Measurements from ENCODE around the gene SULT2B1. TPM values are rescaled to one million over a fixed set of nuclear protein-coding genes. Genes with fewer than 3 reads are reported as not detected.

The SULT2B1 gene
- total RNA-seq, 4 donors from 2014 or later = 0.32 to 0.41 TPM; not detected in 2

DNA sequence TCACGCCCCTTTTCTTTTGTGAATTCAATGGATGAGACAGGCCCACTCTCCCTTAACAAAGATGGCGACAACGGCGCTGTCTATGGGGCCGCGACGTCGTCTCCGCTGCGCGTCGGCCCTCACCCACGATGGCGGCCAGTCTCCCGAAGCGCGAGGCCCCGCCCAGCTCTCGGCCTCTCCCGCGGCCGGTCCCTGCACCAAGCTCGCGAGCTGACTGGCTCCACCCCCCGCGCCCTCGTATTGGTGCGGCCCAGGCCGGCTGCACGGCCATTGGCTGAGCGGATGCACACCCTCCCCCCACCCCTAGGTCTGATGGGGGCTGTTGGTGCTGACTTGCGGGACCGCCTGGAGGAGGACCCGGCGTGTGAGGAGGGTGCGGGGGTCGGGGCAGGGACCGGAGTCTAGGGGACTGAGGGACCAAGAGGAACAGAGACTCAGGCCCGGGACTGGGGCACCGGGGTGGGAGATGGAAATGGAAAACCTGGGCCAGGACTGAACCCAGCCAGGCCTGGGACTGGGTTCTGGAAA lies 72.2 kb downstream of the SULT2B1 start:
- Histone ChIP-seq H3K27me3 (no peaks in the 10 kb centered on the region), H3K27ac (peak overlapping the region; percentile 83 to 94 (median 92)), H3K36me3 (no peaks in the 10 kb centered on the region), H3K9me3 (no peaks in the 10 kb centered on the region), H3K4me3 (peak overlapping the region; percentile 10 to 67 (median 41)), H3K4me1 (peaks cover 12 to 64% (median 52%) of the 10 kb centered on the region in 4 donors)
- peak; percentile 99 for DNase-seq
- intact Hi-C loops (cut with DNase I; ENCODE audit: low total_unique reads) (no loop called here), in situ Hi-C loops (cut with MboI; ENCODE audit: low pct_ligation_motif_present in 1 of 4, low pct_unique_long_range_greater_than_20kb in 1 of 4, low sequenced_read_pairs in 3 of 4) (no loop called here)
- 0 to 3% methylated on average over 9 to 31 of the region's 40 CpGs for WGBS, 2 donors (ENCODE audit: low coverage in 1 of 2)
- TF ChIP-seq POLR2A (IDR thresholded peaks at IDR 0.05) (peak; percentile 7), POLR2AphosphoS5 (IDR thresholded peaks at IDR 0.05) (peak in 2 of 3 donors; percentile 28 to 50), EP300 (IDR thresholded peaks at IDR 0.05; ENCODE audit: low read depth) (no peak)

DNA sequence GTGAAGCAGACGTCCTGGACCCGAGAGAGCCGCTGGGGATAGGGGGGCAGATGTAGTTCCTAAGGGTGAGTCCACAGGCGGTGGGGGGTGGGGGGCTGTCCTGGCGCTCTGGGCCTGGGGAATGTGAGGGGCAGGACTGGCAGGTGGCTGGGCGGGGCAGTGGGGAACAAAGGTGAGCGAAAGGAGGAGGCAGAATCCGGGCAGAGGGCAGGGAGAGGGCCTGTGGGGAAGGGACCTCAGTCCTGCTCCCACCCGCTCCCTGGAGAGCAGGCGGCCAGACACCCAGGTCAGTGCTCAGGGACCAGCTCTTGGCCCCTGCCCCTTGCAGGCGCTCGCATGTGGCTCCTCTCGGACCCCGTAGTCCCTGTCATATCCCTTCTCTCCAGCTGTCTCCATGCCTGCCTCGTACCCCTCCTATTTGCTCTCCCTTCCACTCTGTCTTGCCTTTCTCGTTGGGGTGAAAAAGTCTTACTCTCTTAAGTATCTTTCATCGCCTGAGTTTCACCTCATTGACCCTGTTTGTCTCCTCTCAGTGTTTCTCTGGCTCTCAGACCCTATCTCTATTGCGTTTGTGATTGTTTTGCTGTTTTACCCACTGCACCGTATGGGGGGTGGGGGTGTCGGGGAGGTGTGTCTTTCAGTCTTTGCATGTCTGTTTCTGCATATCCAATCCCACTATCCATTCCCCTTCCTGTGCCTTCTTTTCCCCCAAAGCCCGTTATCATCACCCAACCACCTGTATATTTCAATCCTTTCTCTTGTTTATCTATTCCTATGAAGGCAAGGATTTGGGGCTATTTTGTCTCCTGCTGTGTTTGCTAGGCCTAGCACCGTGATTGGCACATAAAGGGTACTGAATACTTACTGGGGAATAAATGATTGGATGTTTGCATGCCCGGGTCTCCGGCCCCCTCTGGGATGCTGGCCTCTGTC lies 73.1 kb downstream of the SULT2B1 start:
- Histone ChIP-seq H3K4me1 (peaks cover 16 to 63% (median 51%) of the 10 kb centered on the region in 4 donors), H3K27ac (peak overlapping the region; percentile 83 to 94 (median 92)), H3K36me3 (no peaks in the 10 kb centered on the region), H3K27me3 (no peaks in the 10 kb centered on the region), H3K4me3 (peak overlapping the region; percentile 10 to 67 (median 41)), H3K9me3 (no peaks in the 10 kb centered on the region)
- TF ChIP-seq, protein P1, sequence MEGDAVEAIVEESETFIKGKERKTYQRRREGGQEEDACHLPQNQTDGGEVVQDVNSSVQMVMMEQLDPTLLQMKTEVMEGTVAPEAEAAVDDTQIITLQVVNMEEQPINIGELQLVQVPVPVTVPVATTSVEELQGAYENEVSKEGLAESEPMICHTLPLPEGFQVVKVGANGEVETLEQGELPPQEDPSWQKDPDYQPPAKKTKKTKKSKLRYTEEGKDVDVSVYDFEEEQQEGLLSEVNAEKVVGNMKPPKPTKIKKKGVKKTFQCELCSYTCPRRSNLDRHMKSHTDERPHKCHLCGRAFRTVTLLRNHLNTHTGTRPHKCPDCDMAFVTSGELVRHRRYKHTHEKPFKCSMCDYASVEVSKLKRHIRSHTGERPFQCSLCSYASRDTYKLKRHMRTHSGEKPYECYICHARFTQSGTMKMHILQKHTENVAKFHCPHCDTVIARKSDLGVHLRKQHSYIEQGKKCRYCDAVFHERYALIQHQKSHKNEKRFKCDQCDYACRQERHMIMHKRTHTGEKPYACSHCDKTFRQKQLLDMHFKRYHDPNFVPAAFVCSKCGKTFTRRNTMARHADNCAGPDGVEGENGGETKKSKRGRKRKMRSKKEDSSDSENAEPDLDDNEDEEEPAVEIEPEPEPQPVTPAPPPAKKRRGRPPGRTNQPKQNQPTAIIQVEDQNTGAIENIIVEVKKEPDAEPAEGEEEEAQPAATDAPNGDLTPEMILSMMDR (IDR thresholded peaks at IDR 0.05) = no peak
- peak; percentile 79 for TF ChIP-seq POLR2A (IDR thresholded peaks at IDR 0.05)
- peak; percentile 38 to 77 (median 74) for TF ChIP-seq POLR2AphosphoS5 (IDR thresholded peaks at IDR 0.05)
- intact Hi-C loops (cut with DNase I; ENCODE audit: low total_unique reads) (no loop called here), in situ Hi-C loops (cut with MboI; ENCODE audit: low pct_ligation_motif_present in 1 of 4, low pct_unique_long_range_greater_than_20kb in 1 of 4, low sequenced_read_pairs in 3 of 4) (no loop called here)
- peak; percentile 79 for DNase-seq
- WGBS, 2 donors (ENCODE audit: low coverage in 1 of 2) = 32 to 39% methylated on average over 11 to 23 of the region's 24 CpGs

DNA sequence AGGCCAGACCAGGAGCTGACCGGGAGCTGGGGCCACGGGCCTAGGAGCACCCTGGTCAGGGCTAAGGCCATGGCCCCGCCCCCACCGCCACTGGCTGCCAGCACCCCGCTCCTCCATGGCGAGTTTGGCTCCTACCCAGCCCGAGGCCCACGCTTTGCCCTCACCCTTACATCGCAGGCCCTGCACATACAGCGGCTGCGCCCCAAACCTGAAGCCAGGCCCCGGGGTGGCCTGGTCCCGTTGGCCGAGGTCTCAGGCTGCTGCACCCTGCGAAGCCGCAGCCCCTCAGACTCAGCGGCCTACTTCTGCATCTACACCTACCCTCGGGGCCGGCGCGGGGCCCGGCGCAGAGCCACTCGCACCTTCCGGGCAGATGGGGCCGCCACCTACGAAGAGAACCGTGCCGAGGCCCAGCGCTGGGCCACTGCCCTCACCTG lies 73.9 kb downstream of the SULT2B1 start:
- Histone ChIP-seq H3K27me3 (no peaks in the 10 kb centered on the region), H3K4me3 (peak overlapping the region in 2 of 4 donors; percentile 45 to 67), H3K36me3 (no peaks in the 10 kb centered on the region), H3K9me3 (no peaks in the 10 kb centered on the region), H3K4me1 (peaks cover 24 to 69% (median 57%) of the 10 kb centered on the region in 4 donors), H3K27ac (peak overlapping the region; percentile 76 to 94 (median 92))
- intact Hi-C loops (cut with DNase I; ENCODE audit: low total_unique reads) = no loop called here
- in situ Hi-C loops (cut with MboI; ENCODE audit: low pct_ligation_motif_present in 1 of 4, low pct_unique_long_range_greater_than_20kb in 1 of 4, low sequenced_read_pairs in 3 of 4) = no loop called here
- TF ChIP-seq, protein P1 (IDR thresholded peaks at IDR 0.05) = no peak
- TF ChIP-seq EP300 (IDR thresholded peaks at IDR 0.05; ENCODE audit: low read depth) (no peak), POLR2A (IDR thresholded peaks at IDR 0.05) (no peak), POLR2AphosphoS5 (IDR thresholded peaks at IDR 0.05) (no peak)
- DNase-seq = peak; percentile 36
- 83% methylated on average over 24 of the region's 30 CpGs; no CpG with 5 or more reads in 1 of the 2 donors for WGBS, 2 donors (ENCODE audit: low coverage in 1 of 2)

DNA sequence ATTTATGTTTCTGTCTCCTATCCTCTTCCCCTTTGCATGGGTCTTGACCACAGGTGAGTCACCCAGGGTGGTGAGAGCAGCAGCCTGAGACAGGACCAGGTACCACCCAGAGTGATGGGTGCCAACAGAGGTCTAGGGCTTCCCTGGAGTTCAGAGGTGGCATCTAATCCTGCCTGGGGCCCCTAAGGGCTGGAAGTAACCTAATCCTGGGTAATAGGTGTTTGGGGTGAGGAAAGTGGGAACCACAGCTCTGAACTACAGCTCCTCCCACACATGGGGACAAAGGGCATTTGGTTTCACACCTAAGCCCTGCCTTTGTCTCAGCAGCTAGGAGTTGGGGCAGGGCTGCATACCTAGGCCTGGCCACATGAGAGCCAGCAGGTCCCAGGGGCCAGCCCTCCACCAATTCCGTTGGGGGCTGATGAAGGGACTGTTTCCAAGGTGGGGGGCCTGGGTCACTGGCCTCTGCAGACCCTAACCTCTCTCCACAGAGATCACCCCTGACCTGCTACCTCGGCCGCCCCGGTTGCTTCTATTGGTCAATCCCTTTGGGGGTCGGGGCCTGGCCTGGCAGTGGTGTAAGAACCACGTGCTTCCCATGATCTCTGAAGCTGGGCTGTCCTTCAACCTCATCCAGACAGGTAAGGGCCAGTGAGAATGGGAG lies 75.4 kb downstream of the SULT2B1 start:
- peaks cover 26 to 82% (median 64%) of the 10 kb centered on the region in 4 donors for H3K4me1 ChIP-seq
- intact Hi-C loops (cut with DNase I; ENCODE audit: low total_unique reads) (no loop called here), in situ Hi-C loops (cut with MboI; ENCODE audit: low pct_ligation_motif_present in 1 of 4, low pct_unique_long_range_greater_than_20kb in 1 of 4, low sequenced_read_pairs in 3 of 4) (no loop called here)

More for the DNA sequence above, 75.4 kb downstream of the SULT2B1 start:
- no peaks in the 10 kb centered on the region for H3K9me3 ChIP-seq
- WGBS, 2 donors (ENCODE audit: low coverage in 1 of 2) = 62% methylated on average over 6 of the region's 6 CpGs; no CpG with 5 or more reads in 1 of the 2 donors
- peak overlapping the region; percentile 76 to 94 (median 92) for H3K27ac ChIP-seq
- no peak for TF ChIP-seq EP300 (IDR thresholded peaks at IDR 0.05; ENCODE audit: low read depth)
- peak; percentile 53 for TF ChIP-seq POLR2A (IDR thresholded peaks at IDR 0.05)
- TF ChIP-seq, protein P1 (IDR thresholded peaks at IDR 0.05) = peak in 1 of 5 experiments; percentile 21
- peak in 2 of 3 donors; percentile 73 to 74 for TF ChIP-seq POLR2AphosphoS5 (IDR thresholded peaks at IDR 0.05)
- no peaks in the 10 kb centered on the region for H3K36me3 ChIP-seq
- no peak overlapping the region for H3K4me3 ChIP-seq
- peak; percentile 73 for DNase-seq
- H3K27me3 ChIP-seq = no peaks in the 10 kb centered on the region

Data from transverse colon (tissue), 4 donors.